SU-DHL-6 (cell line): Measurements from ENCODE around the gene MTRFR.
"Not testable (repeated sequence)": the region's sequence is repeated elsewhere in the genome, so short reads cannot be mapped to it uniquely, and the experiment has no call there.

Experiments
- CTCF ChIP-seq: fragments of 200-600 bp; sonication (generic); IDR thresholded peaks from one replicate; pipeline ENCODE4 v1.5.1; 2017; ENCODE audit warnings: antibody characterized with exemption, mild to moderate bottlenecking, low read length, moderate library complexity; ENCODE audit not compliant: insufficient read depth, poor library complexity, severe bottlenecking
- EZH2phosphoT487 ChIP-seq: fragments of 200-600 bp; sonication (generic), shearing (Covaris generic); conservative IDR thresholded peaks from 2 replicates; pipeline ENCODE4 v1.6.1; 2018; ENCODE audit warnings: mild to moderate bottlenecking, antibody characterized with exemption, low read length, moderate library complexity, mixed read lengths

GRCh38 chr12:123252365-123252764, 19.1 kb downstream of the MTRFR start:
- not testable (repeated sequence) for TF ChIP-seq CTCF, EZH2phosphoT487
